ENCODE data around the gene NUTM2F. TPM values are rescaled to one million over a fixed set of nuclear protein-coding genes. Genes with fewer than 3 reads are reported as not detected.
"Not testable (repeated sequence)": the region's sequence is repeated elsewhere in the genome, so short reads cannot be mapped to it uniquely, and the experiment has no call there.

Gene NUTM2F
- total and polyA plus RNA-seq, 2 experiments from 2014 or later = 0.87 to 0.89 TPM

GRCh38 chr9:94277885-94278536 lies 50.4 kb downstream of the NUTM2F start:
- DNase-seq (ENCODE audit: low spot score) = no peak
- Histone ChIP-seq H4K20me1 (ENCODE audit: insufficient read depth, poor library complexity, severe bottlenecking) (no peaks in the 10 kb centered on the region), H3K4me2 (no peak overlapping the region), H3K27ac (peak overlapping the region; percentile 70), H3K9me3 (ENCODE audit: low read depth) (no peaks in the 10 kb centered on the region), H3K36me3 (replicated peaks; ENCODE audit: insufficient read depth, low read depth) (no peaks in the 10 kb centered on the region), H3K9me2 (replicated peaks; ENCODE audit: insufficient read depth) (no peaks in the 10 kb centered on the region), H3K79me2 (peaks cover 25% of the 10 kb centered on the region), H3K4me1 (ENCODE audit: insufficient read depth) (no peaks in the 10 kb centered on the region), H3K27me3 (no peaks in the 10 kb centered on the region), H2AFZ (no peak overlapping the region), H3K4me3 (no peak overlapping the region)
- TF ChIP-seq CTCF (IDR thresholded peaks at IDR 0.05; ENCODE audit: poor library complexity) = no peak
- TF ChIP-seq EZH2 (IDR thresholded peaks at IDR 0.05; ENCODE audit: borderline replicate concordance) = no peak
- TF ChIP-seq EZH2phosphoT487 (IDR thresholded peaks at IDR 0.05; ENCODE audit: low read depth, severe bottlenecking, unreplicated experiment) = no peak
- 95% methylated on average over 6 of the region's 6 CpGs for WGBS (ENCODE audit: low lambda C conversion rate, missing lambda C conversion rate)

DNA sequence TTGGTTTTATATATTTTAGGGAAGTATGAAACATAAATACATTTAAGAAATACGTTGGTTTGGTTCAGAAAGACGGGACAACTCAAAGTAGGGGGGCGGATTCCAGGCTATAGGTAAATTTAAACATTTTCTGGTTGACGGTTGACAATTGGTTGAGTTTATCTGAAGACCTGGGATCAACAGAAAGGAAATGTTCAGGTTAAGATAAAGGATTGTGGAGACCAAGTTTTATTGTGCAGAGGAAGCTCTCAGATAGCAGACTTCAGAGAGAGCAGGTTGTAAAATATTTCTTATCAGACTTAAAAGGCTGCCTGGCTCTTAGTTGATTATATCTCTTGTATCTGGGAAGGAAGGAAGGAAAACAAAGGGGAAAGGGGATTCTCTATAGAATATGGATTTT lies 51.4 kb downstream of the NUTM2F start:
- not testable (repeated sequence) for H3K4me1 ChIP-seq (ENCODE audit: insufficient read depth); H3K27ac ChIP-seq; H3K4me3 ChIP-seq; DNase-seq (ENCODE audit: low spot score); H4K20me1 ChIP-seq (ENCODE audit: insufficient read depth, poor library complexity, severe bottlenecking); H3K27me3 ChIP-seq; H3K9me2 ChIP-seq (replicated peaks; ENCODE audit: insufficient read depth); H3K36me3 ChIP-seq (replicated peaks; ENCODE audit: insufficient read depth, low read depth); H2AFZ ChIP-seq; H3K9me3 ChIP-seq (ENCODE audit: low read depth); H3K4me2 ChIP-seq
- H3K79me2 ChIP-seq = peaks cover 32% of the 10 kb centered on the region
- WGBS (ENCODE audit: low lambda C conversion rate, missing lambda C conversion rate) = 38% methylated on average over 4 of the region's 4 CpGs

GRCh38 chr9:94270009-94270408 lies 58.4 kb downstream of the NUTM2F start:
- DNase-seq (ENCODE audit: low spot score) = no peak
- Histone ChIP-seq H3K4me1 (ENCODE audit: insufficient read depth) (no peaks in the 10 kb centered on the region), H3K4me2 (no peak overlapping the region), H3K27ac (no peak overlapping the region), H3K9me3 (ENCODE audit: low read depth) (no peaks in the 10 kb centered on the region), H3K27me3 (no peaks in the 10 kb centered on the region), H3K36me3 (replicated peaks; ENCODE audit: insufficient read depth, low read depth) (no peaks in the 10 kb centered on the region), H2AFZ (no peak overlapping the region), H4K20me1 (ENCODE audit: insufficient read depth, poor library complexity, severe bottlenecking) (no peaks in the 10 kb centered on the region), H3K4me3 (no peak overlapping the region), H3K79me2 (peaks cover 36% of the 10 kb centered on the region), H3K9me2 (replicated peaks; ENCODE audit: insufficient read depth) (no peaks in the 10 kb centered on the region)
- TF ChIP-seq CTCF (IDR thresholded peaks at IDR 0.05; ENCODE audit: poor library complexity) = no peak
- no peak for TF ChIP-seq EZH2 (IDR thresholded peaks at IDR 0.05; ENCODE audit: borderline replicate concordance)
- no peak for TF ChIP-seq EZH2phosphoT487 (IDR thresholded peaks at IDR 0.05; ENCODE audit: low read depth, severe bottlenecking, unreplicated experiment)
- WGBS (ENCODE audit: low lambda C conversion rate, missing lambda C conversion rate) = 85% methylated on average over 1 of the region's 1 CpG

DNA sequence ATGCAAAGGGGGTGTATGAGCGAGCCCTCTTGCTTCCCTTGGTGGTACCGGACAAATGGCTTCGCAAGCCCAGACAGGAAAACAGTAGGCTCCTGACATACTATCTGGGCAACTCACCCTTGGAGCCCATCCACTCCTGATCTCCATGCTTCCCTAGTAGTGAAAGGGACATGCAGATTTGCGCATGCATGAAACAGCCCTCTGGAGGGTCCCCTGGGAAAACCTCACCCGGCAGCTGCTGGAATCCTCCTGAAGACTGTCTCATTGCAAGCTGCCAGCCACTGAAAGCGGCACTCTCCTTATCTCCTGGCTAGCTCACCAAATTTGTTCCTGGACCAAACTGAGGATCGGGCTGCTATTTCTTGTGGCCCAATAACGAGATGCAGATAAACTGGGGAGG lies 59.2 kb downstream of the NUTM2F start:
- H3K4me1 ChIP-seq (ENCODE audit: insufficient read depth) = no peaks in the 10 kb centered on the region
- DNase-seq (ENCODE audit: low spot score) = no peak
- H3K9me3 ChIP-seq (ENCODE audit: low read depth) = no peaks in the 10 kb centered on the region
- H3K27ac ChIP-seq = no peak overlapping the region
- no peak for TF ChIP-seq EZH2 (IDR thresholded peaks at IDR 0.05; ENCODE audit: borderline replicate concordance)
- TF ChIP-seq CTCF (IDR thresholded peaks at IDR 0.05; ENCODE audit: poor library complexity) = no peak
- no peak for TF ChIP-seq EZH2phosphoT487 (IDR thresholded peaks at IDR 0.05; ENCODE audit: low read depth, severe bottlenecking, unreplicated experiment)
- peaks cover 3% of the 10 kb centered on the region for H3K36me3 ChIP-seq (replicated peaks; ENCODE audit: insufficient read depth, low read depth)
- H3K9me2 ChIP-seq (replicated peaks; ENCODE audit: insufficient read depth) = no peaks in the 10 kb centered on the region
- no peaks in the 10 kb centered on the region for H4K20me1 ChIP-seq (ENCODE audit: insufficient read depth, poor library complexity, severe bottlenecking)
- H3K27me3 ChIP-seq = no peaks in the 10 kb centered on the region
- no peak overlapping the region for H3K4me2 ChIP-seq
- H2AFZ ChIP-seq = no peak overlapping the region
- peaks cover 33% of the 10 kb centered on the region for H3K79me2 ChIP-seq
- 90% methylated on average over 8 of the region's 8 CpGs for WGBS (ENCODE audit: low lambda C conversion rate, missing lambda C conversion rate)
- no peak overlapping the region for H3K4me3 ChIP-seq

Other genes starting within 250 kb of the NUTM2F start
- 7.2 and 7.5 TPM in 2 replicates for gene PTPDC1, start 244.2 kb downstream of the NUTM2F start, total RNA-seq
- 2.4 and 5.3 TPM in 2 replicates for gene PTPDC1, start 244.2 kb downstream of the NUTM2F start, polyA plus RNA-seq
- 3.1 and 3.6 TPM in 2 replicates for gene ZNF169, start 69.3 kb downstream of the NUTM2F start, total RNA-seq
- gene ZNF169, start 69.3 kb downstream of the NUTM2F start, polyA plus RNA-seq = 2.4 and 6.0 TPM in 2 replicates
- gene PCAT7, start 226.4 kb upstream of the NUTM2F start, total RNA-seq = 12.8 and 15.5 TPM in 2 replicates
- gene PCAT7, start 226.4 kb upstream of the NUTM2F start, polyA plus RNA-seq = 9.6 and 11.3 TPM in 2 replicates

Measured in hepatocyte (in vitro differentiated cells).